IPS DF 19.7 (cell line): ENCODE data around the gene NUBP1.

Experiments used
- DNase-seq: peaks from one replicate; pipeline ENCODE4 v3.0.0-alpha.2; 2013; ENCODE audit warnings: low read depth, low spot score

NUBP1 gene

GRCh38 chr16:10805334-10805733 is 61.7 kb downstream of the NUBP1 start:
- DNase-seq, result no peak

GRCh38 chr16:10806698-10807097 is 63.1 kb downstream of the NUBP1 start:
- DNase-seq, result no peak

GRCh38 chr16:10808218-10808617 is 64.6 kb downstream of the NUBP1 start:
- DNase-seq, result no peak

- no peak for DNase-seq
These were observed 65.2 kb downstream of the NUBP1 start for GRCh38 chr16:10808850-10809249.

- no peak for DNase-seq
These were observed 66.1 kb downstream of the NUBP1 start for GRCh38 chr16:10809706-10810105.

- DNase-seq, result no peak
These were observed 68.9 kb downstream of the NUBP1 start for GRCh38 chr16:10812312-10813098.

GRCh38 chr16:10813099-10813455 is 69.4 kb downstream of the NUBP1 start:
- no peak for DNase-seq

- no peak for DNase-seq
These were observed 73.9 kb downstream of the NUBP1 start for GRCh38 chr16:10817514-10817913.

- DNase-seq, result no peak
These were observed 74.6 kb downstream of the NUBP1 start, which contains the start of gene TVP23A for GRCh38 chr16:10817963-10818941. TVP23A (minus strand) TSS chr16:10818794; CDS start chr16:10818493, 301 bp downstream.
